Thyroid gland (tissue), 4 donors: ENCODE data around the gene WDR27.

Source experiments
- CTCF ChIP-seq, 6 experiments: fragments of 200-600 bp in 3 of 6; fragments of 450-650 bp in 3 of 6; sonication (generic) in 3 of 6; IDR thresholded peaks; one replicate each; pipeline ENCODE4 v1.5.1; 2016 to 2019; ENCODE audit warnings: antibody characterized with exemption in 6 of 6, mild to moderate bottlenecking in 2 of 6, inconsistent platforms in 1 of 6, moderate library complexity in 1 of 6
- POLR2A ChIP-seq, 2 donors: fragments of 450-650 bp; IDR thresholded peaks; one replicate each; pipeline ENCODE4 v1.6.1; 2017; ENCODE audit warnings: antibody characterized with exemption in 2 of 2, mild to moderate bottlenecking in 2 of 2, moderate library complexity in 1 of 2

GRCh38 chr6:169424821-169425240, 277.0 kb downstream of the WDR27 start:
- TF ChIP-seq CTCF (IDR thresholded peaks at IDR 0.05) (no peak), POLR2A (IDR thresholded peaks at IDR 0.05) (no peak)
